K562 (cell line): Measurements from ENCODE around the gene MMP19. TPM values are rescaled to one million over a fixed set of nuclear protein-coding genes. Genes with fewer than 3 reads are reported as not detected.

ENCODE experiments used
- ATAC-seq: fragments of 200-7000 bp; cut with Tn5 transposase; 3 replicates; pipeline ENCODE4 v1.9.1; 2020; ENCODE audit warnings: moderate library complexity
- BruUV-seq: library from RNA; stranded (reverse); fragments of 400-500 nt; replicated peaks from 2 replicates; lab custom pipeline; 2021; lab: Mats Ljungman, UMichigan
- CTCF ChIA-PET: fragments of 300-600 bp; formaldehyde crosslinking; extraction: SDS; loops from one replicate; lab custom pipeline; 2021; ENCODE audit warnings: low intra/inter-chr PET ratio; lab: Yijun Ruan, JAX
- POLR2A ChIA-PET: fragments of 300-600, 350-650 bp; sonication (Branson Sonifier 250); formaldehyde crosslinking; extraction: SDS; loops from one replicate; lab custom pipeline; 2021; ENCODE audit warnings: antibody characterized with exemption, inconsistent platforms; lab: Yijun Ruan, JAX
- DNase-seq, 4 experiments: peaks; one replicate each; pipeline versions ENCODE4 v3.0.0 to v3.0.0-alpha.2; 2011 to 2018; ENCODE audit warnings: low spot score in 3 of 4, mixed read lengths in 3 of 4; ENCODE audit errors: extremely low read depth in 1 of 4
- FAIRE-seq: peaks from 2 replicates; lab custom pipeline; 2011; peaks lifted over from hg19 to GRCh38; lab: Jason Lieb, UNC
- H2AFZ ChIP-seq: 2 replicates; pipeline ENCODE4 v1.6.0; 2011; ENCODE audit warnings: low read depth, low read length, control low read depth, inconsistent platforms
- H3K27ac ChIP-seq: fragments of 200-600 bp; 3 replicates; pipeline ENCODE4 v1.8.0; 2011; ENCODE audit warnings: low read depth, mild to moderate bottlenecking, control low read depth, inconsistent platforms, low read length, moderate library complexity, mixed read lengths; ENCODE audit errors: extremely low read depth
- H3K27me3 ChIP-seq, 2 experiments: fragments of 300-600 bp in 1 of 2; 2 replicates in 1 of 2; 3 replicates in 1 of 2; pipeline versions ENCODE4 v1.6.0 to v1.8.0; 2011; ENCODE audit warnings: inconsistent platforms in 2 of 2, low read length in 2 of 2, mild to moderate bottlenecking in 1 of 2, mixed read lengths in 1 of 2, moderate library complexity in 1 of 2; ENCODE audit not compliant: control insufficient read depth in 2 of 2, insufficient read depth in 2 of 2
- H3K36me3 ChIP-seq: fragments of 300-600 bp; 3 replicates; pipeline ENCODE4 v1.8.0; 2011; ENCODE audit warnings: mild to moderate bottlenecking, low read length, inconsistent platforms; ENCODE audit not compliant: control insufficient read depth, insufficient read depth
- H3K4me1 ChIP-seq, 2 experiments: fragments of 200-600 bp in 1 of 2; replicated peaks in 1 of 2; 2 replicates in 1 of 2; 3 replicates in 1 of 2; pipeline versions ENCODE4 v1.5.1 to v1.8.0; 2011; ENCODE audit warnings: inconsistent platforms in 2 of 2, low read length in 2 of 2, mild to moderate bottlenecking in 1 of 2, mixed read lengths in 1 of 2, moderate library complexity in 1 of 2; ENCODE audit not compliant: control insufficient read depth in 2 of 2, insufficient read depth in 2 of 2
- H3K4me2 ChIP-seq: 2 replicates; pipeline ENCODE4 v1.6.1; 2011; ENCODE audit warnings: low read length, control low read depth, inconsistent platforms, mixed read lengths; ENCODE audit not compliant: insufficient read depth
- H3K4me3 ChIP-seq: fragments of 200-600 bp; sonication (generic), shearing (Covaris generic); 2 replicates; pipeline ENCODE4 v1.5.1; 2016; ENCODE audit warnings: control low read depth, inconsistent platforms
- H3K79me2 ChIP-seq: fragments of 200-600 bp; 3 replicates; pipeline ENCODE4 v1.8.0; 2011; ENCODE audit warnings: low read length, inconsistent platforms; ENCODE audit not compliant: control insufficient read depth, insufficient read depth
- H3K9ac ChIP-seq, 2 experiments: 2 replicates each; pipeline versions ENCODE4 v1.6.0 to v1.6.1; 2011; ENCODE audit warnings: low read depth in 2 of 2, low read length in 2 of 2, control low read depth in 1 of 2, inconsistent platforms in 1 of 2, mild to moderate bottlenecking in 1 of 2, mixed read lengths in 1 of 2; ENCODE audit not compliant: insufficient read depth in 1 of 2
- H3K9me1 ChIP-seq: one replicate; pipeline ENCODE4 v1.6.0; 2011; ENCODE audit warnings: inconsistent platforms, mild to moderate bottlenecking, low read length, moderate library complexity; ENCODE audit not compliant: control insufficient read depth, insufficient read depth
- H3K9me3 ChIP-seq: replicated peaks from 2 replicates; pipeline ENCODE4 v1.5.1; 2011; ENCODE audit warnings: low read depth, low read length, inconsistent platforms; ENCODE audit not compliant: control insufficient read depth, insufficient read depth
- H4K20me1 ChIP-seq: replicated peaks from 2 replicates; pipeline ENCODE4 v1.6.1; 2011; ENCODE audit warnings: low read length, inconsistent platforms, mixed read lengths; ENCODE audit not compliant: control insufficient read depth, insufficient read depth
- CBFA2T2 ChIP-seq: fragments of 450-650 bp; conservative IDR thresholded peaks from 2 replicates; pipeline ENCODE4 v1.6.1; 2017; ENCODE audit warnings: mild to moderate bottlenecking
- CTBP1 ChIP-seq: fragments of 450-650 bp; IDR thresholded peaks from 2 replicates; pipeline ENCODE4 v1.6.1; 2016; ENCODE audit warnings: borderline replicate concordance
- GABPA ChIP-seq: fragments of 200-800 bp; sonication (Bioruptor generic); conservative IDR thresholded peaks from 2 replicates; pipeline ENCODE4 v1.6.1; 2016; ENCODE audit warnings: low read depth, missing genetic modification characterization, missing compliant biosample characterization
- GABPB1 ChIP-seq: sonication (generic); formaldehyde crosslinking; IDR thresholded peaks from 2 replicates; pipeline ENCODE4 v1.8.0; 2022; ENCODE audit warnings: mild to moderate bottlenecking, missing genetic modification reagents
- HCFC1 ChIP-seq: IDR thresholded peaks from 2 replicates; pipeline ENCODE4 v1.6.1; 2012; ENCODE audit warnings: low read depth, low read length, improper control_type of control experiment
- TBL1XR1 ChIP-seq, 2 experiments: IDR thresholded peaks; 2 replicates each; pipeline ENCODE4 v1.6.1; 2012; ENCODE audit warnings: improper control_type of control experiment in 2 of 2, low read length in 2 of 2, mild to moderate bottlenecking in 1 of 2
- ZNF444 ChIP-seq: fragments of 250-450 bp; sonication (Bioruptor Pico); IDR thresholded peaks from 2 replicates; pipeline ENCODE4 v1.4.0; 2020; ENCODE audit warnings: mild to moderate bottlenecking, moderate library complexity
- WGBS: fragments of 100-300 bp; shearing (Covaris generic); methylation state at CpG from one replicate; pipeline ENCODE4 v1.1.6; 2016; ENCODE audit warnings: low coverage, mixed read lengths; ENCODE audit not compliant: insufficient coverage; ENCODE audit errors: missing lambda C conversion rate; 5-methylcytosine and 5-hydroxymethylcytosine counted together
- in situ Hi-C: fragments of 300-500 bp; cut with MboI; formaldehyde crosslinking; loops from 4 replicates; pipeline ENCODE4 v1.15.0; 2018; ENCODE audit warnings: inconsistent platforms, mixed read lengths
- intact Hi-C: fragments of 100-400 bp; cut with micrococcal nuclease; formaldehyde crosslinking; loops from 2 replicates; pipeline ENCODE4 v1.14.2; 2022
- polyA plus RNA-seq, 8 experiments: library from polyadenylated mRNA; depleted of rRNA in 4 of 8; stranded (reverse) in 5 of 8; unstranded in 3 of 8; fragments of >200 nt; fragmentation: Nextera tagmentation in 2 of 8; fragmentation: Illumina TruSeq in 1 of 8; extraction: Ambion mirVana in 2 of 8; extraction: Trizol in 1 of 8; gene quantifications; 2 replicates each; pipeline versions ENCODE4 v1.2.1 to v1.2.3, GENCODE V29; 2011 to 2014; ENCODE audit warnings: inconsistent platforms in 1 of 8, missing spikeins in 1 of 8
- total RNA-seq, 7 experiments: library from RNA; depleted of rRNA in 6 of 7; stranded (reverse); fragments of >200 nt in 6 of 7; fragmentation: Illumina TruSeq in 2 of 7; extraction: Trizol in 2 of 7; gene quantifications; 2 replicates each; pipeline versions ENCODE4 v1.2.1 to v1.2.3, GENCODE V29; 2011 to 2021; ENCODE audit warnings: low replicate concordance in 1 of 7
- TF ChIP-seq, protein P1 (sequence below): sonication (generic); formaldehyde crosslinking; IDR thresholded peaks from 2 replicates; pipeline ENCODE4 v1.8.0; 2022; ENCODE audit warnings: mild to moderate bottlenecking, missing genetic modification reagents
- TF ChIP-seq, protein P2 (sequence below): fragments of 450-650 bp; formaldehyde crosslinking; IDR thresholded peaks from 2 replicates; pipeline ENCODE4 v1.4.0; 2020; ENCODE audit warnings: mild to moderate bottlenecking, moderate library complexity
- TF ChIP-seq, protein P3 (sequence below): fragments of 450-650 bp; IDR thresholded peaks from 2 replicates; pipeline ENCODE4 v1.6.1; 2016
- TF ChIP-seq, protein P4 (sequence below): fragments of 450-650 bp; IDR thresholded peaks from 2 replicates; pipeline ENCODE4 v1.6.1; 2017; ENCODE audit warnings: antibody characterized with exemption

Gene MMP19
- total and polyA plus RNA-seq, 9 of the 15 experiments (the other 6 are each of a cell fraction or from before 2014, with no cell fraction given), result 0.14 to 1.6 (median 0.66) TPM

DNA sequence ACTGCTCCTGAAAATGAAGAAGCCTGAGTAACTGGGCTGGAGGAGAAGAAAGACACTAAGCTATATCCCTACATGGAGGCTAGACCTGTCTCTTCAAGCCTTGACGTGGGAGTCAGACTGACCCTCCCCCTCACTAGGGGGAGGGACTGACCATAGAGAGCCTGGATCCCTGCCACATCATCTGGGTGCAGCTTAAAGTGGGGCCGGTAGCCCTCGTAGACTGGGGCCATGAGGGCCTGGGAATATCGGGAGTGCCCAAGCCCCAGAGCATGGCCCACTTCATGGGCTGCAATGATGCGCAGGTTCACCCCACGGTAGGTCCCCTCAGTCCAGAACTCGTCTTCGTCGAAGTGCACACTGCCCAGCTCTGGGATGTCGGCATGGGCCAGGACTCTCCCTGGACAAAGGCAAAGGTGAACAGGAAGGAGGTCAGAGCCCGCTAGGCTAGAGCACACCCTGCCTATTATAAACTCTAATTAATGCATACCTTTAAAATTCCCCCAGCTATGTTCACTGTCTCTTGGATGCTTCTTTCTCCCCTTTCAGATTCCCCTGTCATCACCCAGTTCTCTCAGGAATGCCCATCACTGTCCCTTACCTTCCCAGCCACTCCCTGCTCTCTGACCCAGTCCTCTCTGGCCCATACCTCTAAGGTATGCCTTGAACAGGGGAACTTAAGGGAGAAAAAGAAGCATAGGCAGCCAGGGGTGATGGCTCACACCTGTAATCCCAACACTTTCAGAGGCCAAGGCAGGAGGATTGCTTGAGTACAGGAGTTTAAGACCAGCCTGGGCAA is 3.2 kb downstream of the MMP19 start:
- intact Hi-C loops, result no loop called here
- 0 out of 2 replicates have a peak overlapping the region, but pooled peaks have one; percentile 12 for H2AFZ ChIP-seq
- no peak overlapping the region for H3K4me3 ChIP-seq
- H3K4me1 ChIP-seq, result peaks cover 10 to 14% of the 10 kb centered on the region in 2 experiments
- no peaks in the 10 kb centered on the region for H3K36me3 ChIP-seq
- 45% methylated on average over 11 of the region's 11 CpGs for WGBS
- ChIA-PET CTCF (interaction anchor here (0.6 kb wide), 1 partner anchor 19 kb away, joined by 3 read pairs; no protein-coding TSS in a partner anchor), POLR2A (interaction anchor here (0.6 to 2.4 kb wide), 6 partner anchors 7 to 487 kb away, joined by 3 to 10 read pairs (median 3); partner anchors contain the start of gene DNAJC14)
- H3K79me2 ChIP-seq, result no peaks in the 10 kb centered on the region
- no peak overlapping the region for H3K27ac ChIP-seq
- peak overlapping the region in 1 of 2 experiments; percentile 72; a peak in 2 of 4 replicates for H3K9ac ChIP-seq
- BruUV-seq, result no TSS peak
- H3K9me3 ChIP-seq, result no peaks in the 10 kb centered on the region
- no peaks in the 10 kb centered on the region for H4K20me1 ChIP-seq
- in situ Hi-C loops, result no loop called here
- peak; percentile 58 to 71 (median 63) for DNase-seq
- H3K27me3 ChIP-seq, result no peaks in the 10 kb centered on the region
- no peaks in the 10 kb centered on the region for H3K9me1 ChIP-seq
- ATAC-seq, result peak; percentile 65
- H3K4me2 ChIP-seq, result no peak overlapping the region
- FAIRE-seq, result peak; percentile 86
- TF ChIP-seq, protein P1, sequence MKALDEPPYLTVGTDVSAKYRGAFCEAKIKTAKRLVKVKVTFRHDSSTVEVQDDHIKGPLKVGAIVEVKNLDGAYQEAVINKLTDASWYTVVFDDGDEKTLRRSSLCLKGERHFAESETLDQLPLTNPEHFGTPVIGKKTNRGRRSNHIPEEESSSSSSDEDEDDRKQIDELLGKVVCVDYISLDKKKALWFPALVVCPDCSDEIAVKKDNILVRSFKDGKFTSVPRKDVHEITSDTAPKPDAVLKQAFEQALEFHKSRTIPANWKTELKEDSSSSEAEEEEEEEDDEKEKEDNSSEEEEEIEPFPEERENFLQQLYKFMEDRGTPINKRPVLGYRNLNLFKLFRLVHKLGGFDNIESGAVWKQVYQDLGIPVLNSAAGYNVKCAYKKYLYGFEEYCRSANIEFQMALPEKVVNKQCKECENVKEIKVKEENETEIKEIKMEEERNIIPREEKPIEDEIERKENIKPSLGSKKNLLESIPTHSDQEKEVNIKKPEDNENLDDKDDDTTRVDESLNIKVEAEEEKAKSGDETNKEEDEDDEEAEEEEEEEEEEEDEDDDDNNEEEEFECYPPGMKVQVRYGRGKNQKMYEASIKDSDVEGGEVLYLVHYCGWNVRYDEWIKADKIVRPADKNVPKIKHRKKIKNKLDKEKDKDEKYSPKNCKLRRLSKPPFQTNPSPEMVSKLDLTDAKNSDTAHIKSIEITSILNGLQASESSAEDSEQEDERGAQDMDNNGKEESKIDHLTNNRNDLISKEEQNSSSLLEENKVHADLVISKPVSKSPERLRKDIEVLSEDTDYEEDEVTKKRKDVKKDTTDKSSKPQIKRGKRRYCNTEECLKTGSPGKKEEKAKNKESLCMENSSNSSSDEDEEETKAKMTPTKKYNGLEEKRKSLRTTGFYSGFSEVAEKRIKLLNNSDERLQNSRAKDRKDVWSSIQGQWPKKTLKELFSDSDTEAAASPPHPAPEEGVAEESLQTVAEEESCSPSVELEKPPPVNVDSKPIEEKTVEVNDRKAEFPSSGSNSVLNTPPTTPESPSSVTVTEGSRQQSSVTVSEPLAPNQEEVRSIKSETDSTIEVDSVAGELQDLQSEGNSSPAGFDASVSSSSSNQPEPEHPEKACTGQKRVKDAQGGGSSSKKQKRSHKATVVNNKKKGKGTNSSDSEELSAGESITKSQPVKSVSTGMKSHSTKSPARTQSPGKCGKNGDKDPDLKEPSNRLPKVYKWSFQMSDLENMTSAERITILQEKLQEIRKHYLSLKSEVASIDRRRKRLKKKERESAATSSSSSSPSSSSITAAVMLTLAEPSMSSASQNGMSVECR (CRISPR knock-in tag), result no peak
- TF ChIP-seq TBL1XR1 (IDR thresholded peaks at IDR 0.05; ENCODE audit: low read length in 2 of 2) (no peak), CBFA2T2 (no peak), GABPB1 (CRISPR knock-in tag) (no peak), GABPA (tag) (no peak), CTBP1 (0 out of 2 replicates have a peak, but pooled peaks have one; percentile 11), HCFC1 (no peak), ZNF444 (0 out of 2 replicates have a peak, but pooled peaks have one; percentile 45)
- TF ChIP-seq, protein P2, sequence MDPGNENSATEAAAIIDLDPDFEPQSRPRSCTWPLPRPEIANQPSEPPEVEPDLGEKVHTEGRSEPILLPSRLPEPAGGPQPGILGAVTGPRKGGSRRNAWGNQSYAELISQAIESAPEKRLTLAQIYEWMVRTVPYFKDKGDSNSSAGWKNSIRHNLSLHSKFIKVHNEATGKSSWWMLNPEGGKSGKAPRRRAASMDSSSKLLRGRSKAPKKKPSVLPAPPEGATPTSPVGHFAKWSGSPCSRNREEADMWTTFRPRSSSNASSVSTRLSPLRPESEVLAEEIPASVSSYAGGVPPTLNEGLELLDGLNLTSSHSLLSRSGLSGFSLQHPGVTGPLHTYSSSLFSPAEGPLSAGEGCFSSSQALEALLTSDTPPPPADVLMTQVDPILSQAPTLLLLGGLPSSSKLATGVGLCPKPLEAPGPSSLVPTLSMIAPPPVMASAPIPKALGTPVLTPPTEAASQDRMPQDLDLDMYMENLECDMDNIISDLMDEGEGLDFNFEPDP (CRISPR knock-in tag), result no peak
- TF ChIP-seq, protein P3, sequence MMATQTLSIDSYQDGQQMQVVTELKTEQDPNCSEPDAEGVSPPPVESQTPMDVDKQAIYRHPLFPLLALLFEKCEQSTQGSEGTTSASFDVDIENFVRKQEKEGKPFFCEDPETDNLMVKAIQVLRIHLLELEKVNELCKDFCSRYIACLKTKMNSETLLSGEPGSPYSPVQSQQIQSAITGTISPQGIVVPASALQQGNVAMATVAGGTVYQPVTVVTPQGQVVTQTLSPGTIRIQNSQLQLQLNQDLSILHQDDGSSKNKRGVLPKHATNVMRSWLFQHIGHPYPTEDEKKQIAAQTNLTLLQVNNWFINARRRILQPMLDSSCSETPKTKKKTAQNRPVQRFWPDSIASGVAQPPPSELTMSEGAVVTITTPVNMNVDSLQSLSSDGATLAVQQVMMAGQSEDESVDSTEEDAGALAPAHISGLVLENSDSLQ, result peak; percentile 34; the same call in 1 of the 2 replicates
- TF ChIP-seq, protein P4, sequence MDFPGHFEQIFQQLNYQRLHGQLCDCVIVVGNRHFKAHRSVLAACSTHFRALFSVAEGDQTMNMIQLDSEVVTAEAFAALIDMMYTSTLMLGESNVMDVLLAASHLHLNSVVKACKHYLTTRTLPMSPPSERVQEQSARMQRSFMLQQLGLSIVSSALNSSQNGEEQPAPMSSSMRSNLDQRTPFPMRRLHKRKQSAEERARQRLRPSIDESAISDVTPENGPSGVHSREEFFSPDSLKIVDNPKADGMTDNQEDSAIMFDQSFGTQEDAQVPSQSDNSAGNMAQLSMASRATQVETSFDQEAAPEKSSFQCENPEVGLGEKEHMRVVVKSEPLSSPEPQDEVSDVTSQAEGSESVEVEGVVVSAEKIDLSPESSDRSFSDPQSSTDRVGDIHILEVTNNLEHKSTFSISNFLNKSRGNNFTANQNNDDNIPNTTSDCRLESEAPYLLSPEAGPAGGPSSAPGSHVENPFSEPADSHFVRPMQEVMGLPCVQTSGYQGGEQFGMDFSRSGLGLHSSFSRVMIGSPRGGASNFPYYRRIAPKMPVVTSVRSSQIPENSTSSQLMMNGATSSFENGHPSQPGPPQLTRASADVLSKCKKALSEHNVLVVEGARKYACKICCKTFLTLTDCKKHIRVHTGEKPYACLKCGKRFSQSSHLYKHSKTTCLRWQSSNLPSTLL, result no peak
